Neural progenitor cell (in vitro differentiated cells): ENCODE data around the gene PPP1R16B.

ENCODE experiments used
- CTCF ChIP-seq: fragments of 200-600 bp; sonication (generic); IDR thresholded peaks from 2 replicates; pipeline ENCODE4 v1.5.1; 2017; ENCODE audit warnings: antibody characterized with exemption, mild to moderate bottlenecking
- EZH2 ChIP-seq: fragments of 200-600 bp; sonication (generic); IDR thresholded peaks from 2 replicates; pipeline ENCODE4 v1.6.1; 2017; ENCODE audit warnings: antibody characterized with exemption, mild to moderate bottlenecking, moderate library complexity

GRCh38 chr20:38889050-38889449, 83.6 kb downstream of the PPP1R16B start:
- no peak for TF ChIP-seq CTCF
- no peak for TF ChIP-seq EZH2
